ENCODE results near the gene RLBP1.

GRCh38 chr15:89217031-89217430, 4.3 kb downstream of the RLBP1 start:
- TF ChIP-seq CTCF (IDR thresholded peaks at IDR 0.05) (no peak), POLR2A (IDR thresholded peaks at IDR 0.05) (no peak)

All from prostate gland (tissue), 2 donors.